ES-I3 (cell line): ENCODE results near the gene UGCG.
"Not testable (repeated sequence)": the region's sequence is repeated elsewhere in the genome, so short reads cannot be mapped to it uniquely, and the experiment has no call there.

ENCODE experiments used
- H3K36me3 ChIP-seq: 2 replicates; pipeline ENCODE4 v1.6.1; 2013; ENCODE audit warnings: mild to moderate bottlenecking, low read length, control low read depth, moderate library complexity; ENCODE audit not compliant: insufficient read depth
- H3K4me1 ChIP-seq: 2 replicates; pipeline ENCODE4 v1.6.1; 2013; ENCODE audit warnings: mild to moderate bottlenecking, control low read depth, low read length; ENCODE audit not compliant: insufficient read depth
- H3K9ac ChIP-seq: 2 replicates; pipeline ENCODE4 v1.6.1; 2013; ENCODE audit warnings: low read depth, mild to moderate bottlenecking, low read length, moderate library complexity
- H3K9me3 ChIP-seq: 2 replicates; pipeline ENCODE4 v1.6.1; 2013; ENCODE audit warnings: mild to moderate bottlenecking, low read length, moderate library complexity; ENCODE audit not compliant: control insufficient read depth, insufficient read depth

The UGCG gene

GRCh38 chr9:111943200-111943599 lies 46.6 kb downstream of the UGCG start:
- no peak overlapping the region for H3K9ac ChIP-seq
- H3K9me3 ChIP-seq, result no peaks in the 10 kb centered on the region
- H3K36me3 ChIP-seq, result no peaks in the 10 kb centered on the region
- no peaks in the 10 kb centered on the region for H3K4me1 ChIP-seq

GRCh38 chr9:111943746-111944145 lies 47.1 kb downstream of the UGCG start:
- no peak overlapping the region for H3K9ac ChIP-seq

GRCh38 chr9:111944241-111944866 lies 47.7 kb downstream of the UGCG start:
- Histone ChIP-seq H3K36me3 (no peaks in the 10 kb centered on the region), H3K9ac (no peak overlapping the region), H3K4me1 (no peaks in the 10 kb centered on the region), H3K9me3 (no peaks in the 10 kb centered on the region)

More at GRCh38 chr9:111943746-111944145, 47.1 kb downstream of the UGCG start:
- no peaks in the 10 kb centered on the region for H3K9me3 ChIP-seq
- no peaks in the 10 kb centered on the region for H3K36me3 ChIP-seq
- H3K4me1 ChIP-seq, result no peaks in the 10 kb centered on the region

- no peaks in the 10 kb centered on the region for H3K9me3 ChIP-seq
- no peak overlapping the region for H3K9ac ChIP-seq
- no peaks in the 10 kb centered on the region for H3K36me3 ChIP-seq
These were observed 48.6 kb downstream of the UGCG start for GRCh38 chr9:111945216-111945615.

GRCh38 chr9:111948109-111948508 lies 51.5 kb downstream of the UGCG start:
- not testable (repeated sequence) for H3K9me3 ChIP-seq, H3K9ac ChIP-seq, H3K36me3 ChIP-seq, H3K4me1 ChIP-seq

More at GRCh38 chr9:111945216-111945615, 48.6 kb downstream of the UGCG start:
- H3K4me1 ChIP-seq, result no peaks in the 10 kb centered on the region

- H3K4me1 ChIP-seq, result no peaks in the 10 kb centered on the region
- H3K9ac ChIP-seq, result no peak overlapping the region
- no peaks in the 10 kb centered on the region for H3K36me3 ChIP-seq
- no peaks in the 10 kb centered on the region for H3K9me3 ChIP-seq
These were observed 52.3 kb downstream of the UGCG start for GRCh38 chr9:111948951-111949350.

- H3K36me3 ChIP-seq, result no peaks in the 10 kb centered on the region
- no peaks in the 10 kb centered on the region for H3K9me3 ChIP-seq
- H3K4me1 ChIP-seq, result no peaks in the 10 kb centered on the region
- no peak overlapping the region for H3K9ac ChIP-seq
These were observed 53.3 kb downstream of the UGCG start for GRCh38 chr9:111949919-111950318.

- Histone ChIP-seq H3K9ac (no peak overlapping the region), H3K4me1 (no peaks in the 10 kb centered on the region)
These were observed 55.9 kb downstream of the UGCG start for GRCh38 chr9:111952559-111952958.

GRCh38 chr9:111953444-111953843 lies 56.8 kb downstream of the UGCG start:
- H3K9me3 ChIP-seq, result no peaks in the 10 kb centered on the region
- H3K36me3 ChIP-seq, result no peaks in the 10 kb centered on the region
- no peak overlapping the region for H3K9ac ChIP-seq
- no peaks in the 10 kb centered on the region; the same call in 1 of the 2 replicates for H3K4me1 ChIP-seq

More at GRCh38 chr9:111952559-111952958, 55.9 kb downstream of the UGCG start:
- H3K9me3 ChIP-seq, result no peaks in the 10 kb centered on the region
- H3K36me3 ChIP-seq, result no peaks in the 10 kb centered on the region

GRCh38 chr9:111955048-111955447 lies 58.4 kb downstream of the UGCG start:
- no peaks in the 10 kb centered on the region; the same call in 1 of the 2 replicates for H3K4me1 ChIP-seq
- H3K9me3 ChIP-seq, result no peaks in the 10 kb centered on the region
- no peak overlapping the region for H3K9ac ChIP-seq
- H3K36me3 ChIP-seq, result no peaks in the 10 kb centered on the region

GRCh38 chr9:111957856-111958631 lies 61.4 kb downstream of the UGCG start:
- H3K9ac ChIP-seq, result no peak overlapping the region

GRCh38 chr9:111959468-111960359 lies 63.1 kb downstream of the UGCG start:
- no peak overlapping the region for H3K9ac ChIP-seq
- H3K4me1 ChIP-seq, result no peaks in the 10 kb centered on the region; the same call in 1 of the 2 replicates
- no peaks in the 10 kb centered on the region for H3K36me3 ChIP-seq
- H3K9me3 ChIP-seq, result no peaks in the 10 kb centered on the region

More at GRCh38 chr9:111957856-111958631, 61.4 kb downstream of the UGCG start:
- Histone ChIP-seq H3K9me3 (no peaks in the 10 kb centered on the region), H3K4me1 (no peaks in the 10 kb centered on the region; the same call in 1 of the 2 replicates), H3K36me3 (no peaks in the 10 kb centered on the region)

- not testable (repeated sequence) for H3K9me3 ChIP-seq, H3K36me3 ChIP-seq, H3K9ac ChIP-seq, H3K4me1 ChIP-seq
These were observed 63.9 kb downstream of the UGCG start for GRCh38 chr9:111960485-111960884.

- Histone ChIP-seq H3K9me3 (no peaks in the 10 kb centered on the region), H3K36me3 (no peaks in the 10 kb centered on the region), H3K4me1 (no peaks in the 10 kb centered on the region; the same call in 1 of the 2 replicates), H3K9ac (no peak overlapping the region)
These were observed 64.4 kb downstream of the UGCG start for GRCh38 chr9:111961009-111961408.
